ENCODE measurements around the gene FHIT. TPM values are rescaled to one million over a fixed set of nuclear protein-coding genes. Genes with fewer than 3 reads are reported as not detected.

The FHIT gene
- total and polyA plus RNA-seq, 10 of the 15 experiments (the other 5 are each of a cell fraction or from before 2014, with no cell fraction given): 4.2 to 14.9 (median 9.4) TPM

- ATAC-seq: no peak
- 81% methylated on average over 6 of the region's 6 CpGs for WGBS (ENCODE audit: insufficient coverage, insufficient replicate concordance, low lambda C conversion rate, missing lambda C conversion rate)
- TF ChIP-seq ATF2 (IDR thresholded peaks at IDR 0.05; ENCODE audit: low read length) (no peak), SREBF1 (IDR thresholded peaks at IDR 0.05; ENCODE audit: low read length) (no peak), SMARCA5 (IDR thresholded peaks at IDR 0.05) (no peak), CUX1 (IDR thresholded peaks at IDR 0.05; ENCODE audit: insufficient replicate concordance, low read depth, low read length) (no peak), MEF2B (IDR thresholded peaks at IDR 0.05; ENCODE audit: partially characterized antibody, poor library complexity, severe bottlenecking) (no peak), POLR2AphosphoS5 (IDR thresholded peaks at IDR 0.05; ENCODE audit: low read length) (no peak), RCOR1 (conservative IDR thresholded peaks at IDR 0.05; ENCODE audit: low read depth, low read length) (no peak), ZBTB33 (IDR thresholded peaks at IDR 0.05) (no peak), RAD51 (IDR thresholded peaks at IDR 0.05) (no peak), BRCA1 (IDR thresholded peaks at IDR 0.05; ENCODE audit: low read depth, low read length) (no peak), HCFC1 (IDR thresholded peaks at IDR 0.05; ENCODE audit: low read length) (no peak), ZNF622 (IDR thresholded peaks at IDR 0.05) (no peak), TBL1XR1 (IDR thresholded peaks at IDR 0.05; ENCODE audit: low read depth, low read length) (no peak), FOS (IDR thresholded peaks at IDR 0.05; ENCODE audit: borderline replicate concordance, extremely low read depth, insufficient read length) (no peak)
Measured at GRCh38 chr3:59979542-59979941, 1271.7 kb downstream of the FHIT start.

More at GRCh38 chr3:59979542-59979941, 1271.7 kb downstream of the FHIT start:
- POLR2A ChIA-PET: no interaction called here
- Histone ChIP-seq H3K4me3 (no peak overlapping the region), H3K9me3 (replicated peaks; ENCODE audit: control insufficient read depth, insufficient read depth, low read length) (no peaks in the 10 kb centered on the region), H3K4me1 (ENCODE audit: control insufficient read depth, insufficient read depth, low read length) (peaks cover 4% of the 10 kb centered on the region; the same call in 1 of the 2 replicates), H3K79me2 (ENCODE audit: control insufficient read depth, insufficient read depth, low read length) (no peaks in the 10 kb centered on the region), H3K4me2 (ENCODE audit: control insufficient read depth, insufficient read depth) (no peak overlapping the region), H3K36me3 (ENCODE audit: control insufficient read depth in 2 of 2, insufficient read depth in 2 of 2, low read length in 1 of 2) (no peaks in the 10 kb centered on the region), H2AFZ (ENCODE audit: control insufficient read depth, low read depth, low read length) (no peak overlapping the region), H3K27me3 (replicated peaks in 1 of 2; ENCODE audit: control insufficient read depth in 2 of 2, insufficient read depth in 2 of 2, low read length in 1 of 2) (no peaks in the 10 kb centered on the region), H3K9ac (ENCODE audit: control insufficient read depth, insufficient read depth, low read length) (no peak overlapping the region), H3K27ac (ENCODE audit: control insufficient read depth, insufficient read depth) (no peak overlapping the region), H4K20me1 (ENCODE audit: control insufficient read depth, insufficient read depth) (no peaks in the 10 kb centered on the region)
- in situ Hi-C loops (cut with MboI) (no loop called here), intact Hi-C loops (cut with micrococcal nuclease; ENCODE audit: unreplicated experiment) (no loop called here)
- DNase-seq (ENCODE audit: low read depth, low spot score) (no peak), FAIRE-seq (no peak)
- no TSS peak for BruUV-seq (replicated peaks)
- SMC1A ChIA-PET (ENCODE audit: uncharacterized antibody, unreplicated experiment): no interaction called here
- RAD21 ChIA-PET (ENCODE audit: unreplicated experiment): no interaction called here
- CTCF ChIA-PET: interaction anchor here (0.8 to 1.6 kb wide), 3 partner anchors 14 to 781 kb away, joined by 3 to 4 read pairs (median 3); no protein-coding TSS in a partner anchor
